B cell (primary cell): ENCODE measurements around the gene TTLL11. TPM values are rescaled to one million over a fixed set of nuclear protein-coding genes. Genes with fewer than 3 reads are reported as not detected.

ENCODE experiments used
- ATAC-seq: fragments of 200-7000 bp; cut with Tn5 transposase; one replicate; pipeline ENCODE4 v1.10.0; 2021; ENCODE audit warnings: low read depth, mild to moderate bottlenecking, moderate number of reproducible peaks, moderate library complexity
- CTCF ChIA-PET: fragments of 350-600 bp; sonication (Branson Sonifier 250); formaldehyde crosslinking; loops from one replicate; lab custom pipeline; 2021; ENCODE audit warnings: antibody characterized with exemption, inconsistent platforms; lab: Charles Lee
- POLR2A ChIA-PET: fragments of 350-600 bp; sonication (Branson Sonifier 250); formaldehyde crosslinking; loops from one replicate; lab custom pipeline; 2021; ENCODE audit warnings: antibody characterized with exemption; lab: Charles Lee
- DNase-seq: peaks from one replicate; pipeline ENCODE4 v3.0.0; 2013
- H2AFZ ChIP-seq: 2 replicates; pipeline ENCODE4 v1.6.1; 2012; ENCODE audit warnings: mild to moderate bottlenecking, low read depth, low read length; ENCODE audit not compliant: insufficient read depth, poor library complexity, severe bottlenecking
- H3K27ac ChIP-seq, 2 donors: 1 replicate in 1 of 2; 2 replicates in 1 of 2; pipeline ENCODE4 v1.5.1; 2012 to 2013; ENCODE audit warnings: low read length in 2 of 2, mild to moderate bottlenecking in 2 of 2, moderate library complexity in 1 of 2
- H3K27me3 ChIP-seq, 4 experiments: fragments of 200-600 bp in 1 of 4; sonication (generic) in 1 of 4; replicated peaks in 1 of 4; 1 replicate in 2 of 4; 2 replicates in 2 of 4; pipeline versions ENCODE4 v1.6.1 to v1.7.0; 2013 to 2016; ENCODE audit warnings: low read length in 3 of 4, mild to moderate bottlenecking in 2 of 4, mixed read lengths in 1 of 4, moderate library complexity in 1 of 4; ENCODE audit not compliant: insufficient read depth in 4 of 4, control insufficient read depth in 3 of 4; ENCODE audit errors: control extremely low read depth in 1 of 4
- H3K36me3 ChIP-seq, 2 experiments: replicated peaks in 1 of 2; 1 replicate in 1 of 2; 2 replicates in 1 of 2; pipeline versions ENCODE4 v1.6.1 to v1.7.1; 2013; ENCODE audit warnings: low read length in 1 of 2; ENCODE audit not compliant: insufficient read depth in 2 of 2, control insufficient read depth in 1 of 2; ENCODE audit errors: control extremely low read depth in 1 of 2, extremely low read depth in 1 of 2
- H3K4me1 ChIP-seq, 2 donors: fragments of 200-600 bp in 1 of 2; sonication (generic) in 1 of 2; 1 replicate in 1 of 2; 2 replicates in 1 of 2; pipeline versions ENCODE4 v1.5.1 to v1.6.1; 2013 to 2017; ENCODE audit warnings: low read length in 2 of 2; ENCODE audit not compliant: control insufficient read depth in 2 of 2, insufficient read depth in 2 of 2
- H3K4me2 ChIP-seq: replicated peaks from 2 replicates; pipeline ENCODE3; 2012; ENCODE audit warnings: mild to moderate bottlenecking, low read depth, low read length; ENCODE audit not compliant: poor library complexity, severe bottlenecking
- H3K4me3 ChIP-seq, 5 experiments: fragments of 200-600 bp in 1 of 5; sonication (generic) in 1 of 5; 1 replicate in 3 of 5; 2 replicates in 2 of 5; pipeline versions ENCODE4 v1.5.1 to v1.7.0; 2011 to 2016; ENCODE audit warnings: low read length in 4 of 5, mild to moderate bottlenecking in 4 of 5, low read depth in 2 of 5, control low read depth in 1 of 5, moderate library complexity in 1 of 5; ENCODE audit not compliant: insufficient read depth in 1 of 5; ENCODE audit errors: control extremely low read depth in 1 of 5, extremely low read depth in 1 of 5
- H3K79me2 ChIP-seq: fragments of 200-600 bp; sonication (generic); one replicate; pipeline ENCODE4 v1.6.0; 2016; ENCODE audit warnings: low read length; ENCODE audit not compliant: control insufficient read depth, insufficient read depth
- H3K9ac ChIP-seq: fragments of 200-600 bp; sonication (generic); 2 replicates; pipeline ENCODE4 v1.6.1; 2017; ENCODE audit warnings: mild to moderate bottlenecking, low read length, moderate library complexity
- H3K9me3 ChIP-seq, 3 donors: one replicate each; pipeline versions ENCODE4 v1.6.1 to v1.7.1; 2013; ENCODE audit warnings: low read length in 2 of 3; ENCODE audit not compliant: control insufficient read depth in 2 of 3, insufficient read depth in 1 of 3; ENCODE audit errors: control extremely low read depth in 1 of 3
- H4K20me1 ChIP-seq: 2 replicates; pipeline ENCODE4 v1.6.0; 2012; ENCODE audit warnings: mild to moderate bottlenecking, low read length; ENCODE audit not compliant: insufficient read depth, control insufficient read depth, poor library complexity, severe bottlenecking
- H3K27ac Mint-ChIP-seq: one replicate; pipeline ENCODE4 v1.8.0; 2021; ENCODE audit warnings: mixed read lengths
- H3K27me3 Mint-ChIP-seq: one replicate; pipeline ENCODE4 v1.8.0; 2021; ENCODE audit warnings: mixed read lengths
- H3K4me1 Mint-ChIP-seq: one replicate; pipeline ENCODE4 v1.8.0; 2021; ENCODE audit warnings: mixed read lengths
- H3K4me3 Mint-ChIP-seq: one replicate; pipeline ENCODE4 v1.8.0; 2021; ENCODE audit warnings: mixed read lengths
- H3K9me3 Mint-ChIP-seq: one replicate; pipeline ENCODE4 v1.8.0; 2022; ENCODE audit warnings: mixed read lengths; ENCODE audit not compliant: insufficient read depth
- CTCF ChIP-seq: fragments of 200-600 bp; IDR thresholded peaks from one replicate; pipeline ENCODE4 v1.8.0; 2022; ENCODE audit warnings: antibody characterized with exemption, mild to moderate bottlenecking
- EZH2 ChIP-seq: IDR thresholded peaks from 2 replicates; pipeline ENCODE4 v1.6.1; 2012; ENCODE audit warnings: borderline replicate concordance, low read depth, mild to moderate bottlenecking, moderate library complexity, low read length; ENCODE audit not compliant: insufficient read depth, poor library complexity, severe bottlenecking
- WGBS: methylation state at CpG from one replicate; pipeline ENCODE4 v1.1.5; 2013; ENCODE audit warnings: missing lambda C conversion rate; ENCODE audit not compliant: insufficient coverage; 5-methylcytosine and 5-hydroxymethylcytosine counted together
- intact Hi-C: fragments of 100-400 bp; cut with micrococcal nuclease; formaldehyde crosslinking; loops from one replicate; pipeline ENCODE4 v1.10.0; 2022
- polyA plus RNA-seq: library from polyadenylated mRNA; depleted of rRNA; stranded (reverse); fragments of >200 nt; gene quantifications from 2 replicates; pipeline ENCODE4 v1.2.3, GENCODE V29; 2012
- total RNA-seq, 2 donors: library from RNA; stranded (reverse); fragments of 120-200 nt in 1 of 2; gene quantifications; 1 replicate in 1 of 2; 2 replicates in 1 of 2; pipeline versions ENCODE4 v1.2.3 to v1.2.4, GENCODE V29; 2013 to 2022

Gene TTLL11
- total and polyA plus RNA-seq, 2 donors (not counting 1 experiment from before 2014, with no cell fraction given) = 3.6 to 3.8 TPM

DNA sequence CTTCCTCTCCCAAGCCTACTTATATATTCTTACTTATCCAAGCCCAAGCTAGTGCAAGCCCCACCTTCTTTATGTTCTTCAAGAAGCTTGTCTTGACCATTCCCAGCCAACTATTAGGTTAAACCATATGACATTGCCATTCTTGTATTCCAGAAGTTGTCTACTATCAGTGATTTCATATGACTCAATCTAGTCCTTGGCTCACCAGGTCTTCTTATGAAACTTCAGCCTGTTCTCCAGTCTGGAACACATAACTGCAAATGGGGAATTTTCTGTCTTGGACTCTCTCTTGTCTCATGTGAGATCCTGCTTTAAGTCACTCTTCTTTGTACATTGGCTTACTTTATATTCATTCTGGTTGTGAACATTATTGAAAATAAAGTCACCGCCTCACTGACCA, 130.7 kb downstream of the TTLL11 start:
- no peaks in the 10 kb centered on the region for H3K9me3 ChIP-seq
- TF ChIP-seq EZH2 (no peak), CTCF (no peak)
- no peak overlapping the region for H3K4me3 ChIP-seq
- H4K20me1 ChIP-seq = no peaks in the 10 kb centered on the region
- Mint-ChIP-seq H3K27ac (no peak overlapping the region), H3K27me3 (no peaks in the 10 kb centered on the region), H3K4me1 (peaks cover 4% of the 10 kb centered on the region), H3K9me3 (no peaks in the 10 kb centered on the region), H3K4me3 (no peak overlapping the region)
- no peak for ATAC-seq
- POLR2A ChIA-PET = no interaction called here
- no peaks in the 10 kb centered on the region for H3K4me1 ChIP-seq
- intact Hi-C loops = no loop called here
- CTCF ChIA-PET = no interaction called here
- no peak overlapping the region for H2AFZ ChIP-seq
- no peak for DNase-seq
- no peak overlapping the region for H3K9ac ChIP-seq
- H3K27me3 ChIP-seq = no peaks in the 10 kb centered on the region
- no CpG with 5 or more reads among the region's 1 CpG for WGBS
- H3K4me2 ChIP-seq = no peak overlapping the region
- no peaks in the 10 kb centered on the region for H3K79me2 ChIP-seq
- H3K27ac ChIP-seq = no peak overlapping the region
- no peaks in the 10 kb centered on the region for H3K36me3 ChIP-seq

GRCh38 chr9:121960665-121961064, 132.4 kb downstream of the TTLL11 start:
- WGBS = 100% methylated on average over 5 of the region's 7 CpGs

More at GRCh38 chr9:121960665-121961064, 132.4 kb downstream of the TTLL11 start:
- ATAC-seq = no peak
- ChIA-PET POLR2A (no interaction called here), CTCF (interaction anchor here (0.6 kb wide), 1 partner anchor 932 kb away, joined by 3 read pairs; no protein-coding TSS in a partner anchor)
- no peak overlapping the region for H3K4me2 ChIP-seq
- intact Hi-C loops = no loop called here
- no peaks in the 10 kb centered on the region for H3K4me1 ChIP-seq
- no peaks in the 10 kb centered on the region for H4K20me1 ChIP-seq
- H3K27ac ChIP-seq = no peak overlapping the region
- H3K79me2 ChIP-seq = no peaks in the 10 kb centered on the region
- Mint-ChIP-seq H3K27me3 (no peaks in the 10 kb centered on the region), H3K4me1 (peaks cover 4% of the 10 kb centered on the region), H3K9me3 (no peaks in the 10 kb centered on the region), H3K4me3 (no peak overlapping the region), H3K27ac (no peak overlapping the region)
- no peak overlapping the region for H3K4me3 ChIP-seq
- no peak overlapping the region for H3K9ac ChIP-seq
- no peaks in the 10 kb centered on the region for H3K9me3 ChIP-seq
- H3K36me3 ChIP-seq = no peaks in the 10 kb centered on the region
- no peak for DNase-seq
- no peaks in the 10 kb centered on the region for H3K27me3 ChIP-seq
- TF ChIP-seq CTCF (no peak), EZH2 (no peak)
- no peak overlapping the region for H2AFZ ChIP-seq
